GM12874 (cell line): ENCODE measurements around the gene CCSER2.

ENCODE experiments used
- TF ChIP-seq, protein P1 (sequence below): IDR thresholded peaks from 2 replicates; pipeline ENCODE4 v1.5.1; 2011; ENCODE audit warnings: low read depth, mild to moderate bottlenecking, control low read depth, low read length, moderate library complexity; ENCODE audit not compliant: insufficient read depth

CCSER2 gene

DNA sequence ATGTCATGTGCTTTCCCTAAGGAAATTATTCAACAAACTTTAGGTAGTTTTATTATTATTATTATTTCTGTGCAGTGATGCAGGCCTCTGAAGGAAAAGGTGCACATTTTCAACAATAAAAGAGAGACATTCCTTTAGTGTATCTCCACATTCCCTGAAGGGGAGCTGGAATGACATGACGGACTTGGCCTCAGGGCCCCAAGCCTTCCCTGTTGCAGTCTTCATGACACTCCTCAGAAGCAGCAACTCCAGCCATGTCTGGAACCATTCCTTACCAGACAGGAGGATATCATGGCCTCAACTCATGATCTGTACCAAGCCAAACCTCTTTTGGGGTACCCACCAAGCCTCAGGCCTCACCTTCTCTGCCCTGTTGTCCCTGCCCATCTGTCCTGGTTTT lies 35.2 kb upstream of the CCSER2 start:
- TF ChIP-seq, protein P1, sequence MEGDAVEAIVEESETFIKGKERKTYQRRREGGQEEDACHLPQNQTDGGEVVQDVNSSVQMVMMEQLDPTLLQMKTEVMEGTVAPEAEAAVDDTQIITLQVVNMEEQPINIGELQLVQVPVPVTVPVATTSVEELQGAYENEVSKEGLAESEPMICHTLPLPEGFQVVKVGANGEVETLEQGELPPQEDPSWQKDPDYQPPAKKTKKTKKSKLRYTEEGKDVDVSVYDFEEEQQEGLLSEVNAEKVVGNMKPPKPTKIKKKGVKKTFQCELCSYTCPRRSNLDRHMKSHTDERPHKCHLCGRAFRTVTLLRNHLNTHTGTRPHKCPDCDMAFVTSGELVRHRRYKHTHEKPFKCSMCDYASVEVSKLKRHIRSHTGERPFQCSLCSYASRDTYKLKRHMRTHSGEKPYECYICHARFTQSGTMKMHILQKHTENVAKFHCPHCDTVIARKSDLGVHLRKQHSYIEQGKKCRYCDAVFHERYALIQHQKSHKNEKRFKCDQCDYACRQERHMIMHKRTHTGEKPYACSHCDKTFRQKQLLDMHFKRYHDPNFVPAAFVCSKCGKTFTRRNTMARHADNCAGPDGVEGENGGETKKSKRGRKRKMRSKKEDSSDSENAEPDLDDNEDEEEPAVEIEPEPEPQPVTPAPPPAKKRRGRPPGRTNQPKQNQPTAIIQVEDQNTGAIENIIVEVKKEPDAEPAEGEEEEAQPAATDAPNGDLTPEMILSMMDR = no peak

DNA sequence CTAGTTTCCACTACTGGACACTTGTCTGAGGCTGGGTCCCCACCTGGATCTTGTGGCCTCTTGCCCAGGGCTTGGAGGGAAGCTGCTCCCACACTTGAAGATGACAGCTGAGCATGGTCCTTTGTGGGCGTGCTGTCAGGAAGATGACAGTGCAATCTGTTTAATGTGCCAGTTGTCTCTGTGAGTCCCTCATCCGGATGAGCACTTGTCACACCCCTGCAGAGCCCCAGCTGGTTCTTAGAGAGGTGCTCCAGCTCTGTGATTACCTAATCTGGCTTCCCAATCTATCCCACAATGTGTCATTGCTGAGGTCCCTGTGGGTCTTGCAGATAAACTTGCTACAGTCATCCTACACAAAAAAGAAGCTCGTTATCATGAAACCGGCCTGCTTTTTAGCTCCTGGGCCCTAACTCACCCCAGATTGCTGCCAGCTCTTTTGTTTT lies 34.8 kb upstream of the CCSER2 start:
- TF ChIP-seq, protein P1 = no peak

DNA sequence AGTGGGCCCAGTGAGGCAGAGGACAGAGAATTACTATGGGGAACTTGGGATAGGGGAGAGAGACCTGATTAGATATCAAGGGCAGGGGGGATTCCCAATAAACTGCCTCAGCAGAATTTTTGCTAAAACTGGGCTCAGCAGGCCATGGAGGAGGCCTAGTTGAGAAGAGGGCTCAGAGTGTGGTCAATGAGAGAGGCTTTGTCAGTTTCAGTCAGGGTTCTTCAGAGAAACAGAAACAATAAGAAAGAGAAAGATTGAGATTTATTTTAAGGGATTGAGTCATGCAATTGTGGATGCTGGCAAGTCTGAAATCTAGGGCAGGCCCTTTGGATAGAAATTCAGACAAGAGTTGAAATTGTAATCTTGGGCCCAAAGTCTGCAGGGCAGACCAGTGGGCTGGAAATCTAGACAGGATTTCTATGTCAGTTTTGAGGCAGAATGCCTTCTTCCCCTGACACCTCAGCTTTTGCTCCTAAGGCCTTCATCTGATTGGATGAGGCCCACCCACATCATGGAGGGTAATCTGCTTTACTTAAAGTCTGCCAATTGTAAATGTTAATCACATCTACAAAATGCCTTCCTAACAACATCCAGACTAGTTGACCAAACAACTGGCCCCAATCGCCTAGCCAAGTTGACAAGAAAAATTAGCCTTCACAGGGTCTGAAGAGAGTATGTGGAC lies 33.5 kb upstream of the CCSER2 start:
- TF ChIP-seq, protein P1 = no peak

DNA sequence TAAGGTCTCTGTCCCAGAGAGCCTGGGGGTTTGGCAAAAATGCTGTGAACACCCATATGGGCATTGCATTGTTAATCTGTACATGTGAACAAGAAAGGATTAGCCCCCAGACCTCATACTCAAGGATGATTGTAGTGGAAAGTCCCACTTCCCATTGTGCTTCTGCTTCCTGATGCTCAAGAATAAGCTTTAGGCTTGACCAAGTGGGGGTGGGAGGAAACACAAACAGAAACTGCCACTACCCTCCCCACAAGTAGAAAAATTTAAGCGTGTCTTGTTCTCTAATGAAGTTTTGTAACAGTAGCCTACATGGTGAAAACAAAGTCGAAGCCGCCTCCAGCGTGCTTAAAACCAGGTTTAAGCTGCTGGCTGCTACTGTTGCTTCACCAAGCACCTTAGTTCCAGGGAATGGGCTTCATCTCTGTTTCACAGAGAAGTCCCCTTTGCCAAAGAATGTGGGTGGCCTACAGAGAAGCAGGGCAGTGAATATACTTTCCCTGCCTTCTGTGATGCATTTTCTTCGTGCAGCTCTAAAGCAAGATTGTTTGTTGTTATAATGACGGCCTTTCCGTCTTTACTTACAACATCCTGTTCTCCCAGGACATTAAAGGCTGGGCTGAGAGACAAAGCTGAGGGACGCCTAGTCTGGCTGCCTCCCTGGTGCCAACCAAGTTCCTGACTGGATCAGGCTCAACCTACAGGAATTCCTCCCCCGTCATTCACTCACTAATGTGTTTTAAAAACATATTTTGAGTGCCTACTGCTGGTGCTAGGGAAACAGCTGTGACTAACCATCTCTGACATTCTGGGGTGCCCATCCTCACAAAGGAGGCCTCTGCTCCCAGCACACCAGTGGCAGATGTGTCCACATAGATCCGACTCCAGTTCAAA lies 32.1 kb upstream of the CCSER2 start:
- TF ChIP-seq, protein P1 = no peak

DNA sequence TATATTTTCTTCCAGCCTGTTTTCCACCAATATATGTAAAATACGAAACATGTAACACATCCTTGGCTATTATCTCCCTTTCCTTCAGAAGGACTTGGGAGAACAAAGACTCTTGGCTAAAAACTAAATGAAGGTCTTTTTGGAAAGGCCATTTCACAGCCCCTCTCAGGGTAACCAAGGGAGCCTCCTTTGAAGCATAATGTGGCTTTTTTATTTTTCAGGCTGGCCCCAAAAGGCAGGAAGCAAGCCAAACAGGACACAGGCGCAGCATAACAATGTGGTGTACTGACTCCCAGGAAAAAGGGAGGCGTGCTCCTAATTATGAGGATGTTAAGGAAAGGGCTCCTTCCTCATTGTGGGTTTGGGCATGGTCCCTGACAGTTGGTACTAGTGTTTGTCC lies 30.3 kb upstream of the CCSER2 start:
- TF ChIP-seq, protein P1 = no peak

DNA sequence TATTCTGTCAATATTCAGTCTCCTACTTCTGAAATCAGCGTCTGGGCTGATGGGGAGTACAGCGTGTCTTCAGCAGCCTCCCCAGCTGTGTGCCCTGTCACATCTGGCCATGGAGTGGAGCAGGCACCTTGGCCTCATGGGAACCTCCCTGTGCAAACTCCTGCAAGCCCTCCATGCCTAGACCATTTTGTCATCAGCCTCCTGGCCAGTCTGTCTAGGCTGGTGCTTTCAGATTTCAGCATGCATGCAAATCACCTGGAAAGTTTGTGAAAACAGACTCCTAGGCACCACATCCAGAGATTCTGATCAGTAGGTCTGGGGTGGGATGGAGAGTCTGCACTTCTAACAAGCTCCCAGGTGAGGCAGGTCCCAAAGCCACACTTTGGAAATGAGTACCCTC lies 26.2 kb upstream of the CCSER2 start:
- TF ChIP-seq, protein P1 = no peak

DNA sequence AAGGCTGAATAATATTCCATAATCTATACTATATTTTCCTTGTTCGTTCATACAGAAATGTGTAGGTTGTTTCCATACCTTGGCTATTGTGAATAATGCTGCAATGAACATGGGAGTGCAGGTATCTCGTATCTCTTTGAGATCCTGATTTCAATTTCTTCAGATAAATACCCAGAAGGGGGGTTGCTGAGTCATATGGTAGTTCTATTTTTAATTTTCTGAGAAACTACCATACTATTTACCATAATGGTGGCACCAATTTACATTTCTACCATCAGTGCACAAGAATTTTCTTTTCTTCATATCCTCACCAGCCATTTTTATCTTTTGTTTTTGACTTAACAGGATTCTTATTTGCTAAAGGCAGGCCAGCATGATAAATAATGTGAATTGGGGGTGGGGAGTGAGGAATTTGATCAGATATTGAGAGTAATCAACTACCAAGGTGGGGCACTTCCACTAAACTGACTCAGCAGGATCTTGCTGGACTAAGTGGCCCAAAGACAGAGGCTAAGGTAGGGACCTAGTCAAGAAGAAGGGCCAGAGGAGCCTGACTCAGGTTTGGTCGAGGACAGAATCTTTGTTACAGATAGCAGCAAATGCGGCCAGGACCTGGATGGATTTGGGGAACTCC lies 21.5 kb upstream of the CCSER2 start:
- TF ChIP-seq, protein P1 = no peak
